ENCODE measurements around the gene DSG4. TPM values are rescaled to one million over a fixed set of nuclear protein-coding genes. Genes with fewer than 3 reads are reported as not detected.

DSG4 gene
- total RNA-seq, 6 donors from 2014 or later: not detected

DNA sequence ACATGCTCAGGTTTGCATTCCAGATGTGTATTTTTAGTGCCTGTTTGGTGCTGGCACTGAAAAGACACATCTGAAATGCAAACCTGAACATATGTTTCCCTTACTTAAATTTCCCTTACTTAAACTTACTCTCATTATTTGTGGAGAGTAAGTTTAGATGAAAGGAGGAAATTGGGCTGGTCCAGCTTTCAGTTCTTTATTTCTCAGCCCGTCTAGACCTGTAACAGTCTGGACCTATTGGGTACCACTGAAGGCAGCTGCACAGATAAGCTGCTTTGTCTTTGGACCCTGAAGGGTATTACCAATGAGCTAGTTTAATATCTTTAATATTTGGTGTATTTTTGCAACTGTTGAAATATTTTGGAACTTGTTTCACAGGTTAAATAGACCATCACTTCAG, 54.0 kb downstream of the DSG4 start:
- TF ChIP-seq, protein P1, sequence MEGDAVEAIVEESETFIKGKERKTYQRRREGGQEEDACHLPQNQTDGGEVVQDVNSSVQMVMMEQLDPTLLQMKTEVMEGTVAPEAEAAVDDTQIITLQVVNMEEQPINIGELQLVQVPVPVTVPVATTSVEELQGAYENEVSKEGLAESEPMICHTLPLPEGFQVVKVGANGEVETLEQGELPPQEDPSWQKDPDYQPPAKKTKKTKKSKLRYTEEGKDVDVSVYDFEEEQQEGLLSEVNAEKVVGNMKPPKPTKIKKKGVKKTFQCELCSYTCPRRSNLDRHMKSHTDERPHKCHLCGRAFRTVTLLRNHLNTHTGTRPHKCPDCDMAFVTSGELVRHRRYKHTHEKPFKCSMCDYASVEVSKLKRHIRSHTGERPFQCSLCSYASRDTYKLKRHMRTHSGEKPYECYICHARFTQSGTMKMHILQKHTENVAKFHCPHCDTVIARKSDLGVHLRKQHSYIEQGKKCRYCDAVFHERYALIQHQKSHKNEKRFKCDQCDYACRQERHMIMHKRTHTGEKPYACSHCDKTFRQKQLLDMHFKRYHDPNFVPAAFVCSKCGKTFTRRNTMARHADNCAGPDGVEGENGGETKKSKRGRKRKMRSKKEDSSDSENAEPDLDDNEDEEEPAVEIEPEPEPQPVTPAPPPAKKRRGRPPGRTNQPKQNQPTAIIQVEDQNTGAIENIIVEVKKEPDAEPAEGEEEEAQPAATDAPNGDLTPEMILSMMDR (IDR thresholded peaks at IDR 0.05): no peak
- TF ChIP-seq POLR2AphosphoS5 (IDR thresholded peaks at IDR 0.05) (no peak), POLR2A (IDR thresholded peaks at IDR 0.05) (no peak), EP300 (IDR thresholded peaks at IDR 0.05) (no peak)
- no peak overlapping the region for H3K4me3 ChIP-seq
- no peak overlapping the region for H3K27ac ChIP-seq
- no peaks in the 10 kb centered on the region for H3K36me3 ChIP-seq
- ATAC-seq (ENCODE audit: low FRiP score in 2 of 2) (no peak), DNase-seq (no peak)
- H3K27me3 ChIP-seq: no peaks in the 10 kb centered on the region
- no peaks in the 10 kb centered on the region for H3K4me1 ChIP-seq
- 47 to 71% methylated on average over 1 of the region's 1 CpG for WGBS, 2 donors
- H3K9me3 ChIP-seq: no peaks in the 10 kb centered on the region

GRCh38 chr18:31432316-31432715, 55.7 kb downstream of the DSG4 start:
- Histone ChIP-seq H3K36me3 (no peaks in the 10 kb centered on the region), H3K27ac (no peak overlapping the region), H3K27me3 (no peaks in the 10 kb centered on the region), H3K4me3 (no peak overlapping the region), H3K9me3 (no peaks in the 10 kb centered on the region), H3K4me1 (no peaks in the 10 kb centered on the region)
- ATAC-seq (ENCODE audit: low FRiP score in 2 of 2): no peak
- no peak for TF ChIP-seq POLR2A (IDR thresholded peaks at IDR 0.05)
- TF ChIP-seq EP300 (IDR thresholded peaks at IDR 0.05): no peak
- no peak for TF ChIP-seq POLR2AphosphoS5 (IDR thresholded peaks at IDR 0.05)
- TF ChIP-seq, protein P1 (IDR thresholded peaks at IDR 0.05): no peak
- no peak for DNase-seq
- WGBS, 2 donors: 85 to 96% methylated on average over 1 of the region's 1 CpG

GRCh38 chr18:31436825-31437224, 60.2 kb downstream of the DSG4 start:
- H3K36me3 ChIP-seq: no peaks in the 10 kb centered on the region
- H3K4me1 ChIP-seq: no peaks in the 10 kb centered on the region
- H3K9me3 ChIP-seq: no peaks in the 10 kb centered on the region
- no peak overlapping the region for H3K4me3 ChIP-seq
- 51 to 63% methylated on average over 3 of the region's 3 CpGs for WGBS, 2 donors
- H3K27ac ChIP-seq: no peak overlapping the region
- ATAC-seq (ENCODE audit: low FRiP score in 2 of 2): no peak
- TF ChIP-seq, protein P1 (IDR thresholded peaks at IDR 0.05): no peak
- no peak for TF ChIP-seq EP300 (IDR thresholded peaks at IDR 0.05)
- TF ChIP-seq POLR2A (IDR thresholded peaks at IDR 0.05): no peak
- no peak for TF ChIP-seq POLR2AphosphoS5 (IDR thresholded peaks at IDR 0.05)
- no peaks in the 10 kb centered on the region for H3K27me3 ChIP-seq
- no peak for DNase-seq

GRCh38 chr18:31438402-31438801, 61.8 kb downstream of the DSG4 start:
- no peaks in the 10 kb centered on the region for H3K27me3 ChIP-seq
- 72 to 87% methylated on average over 2 of the region's 2 CpGs for WGBS, 2 donors
- no peak for ATAC-seq (ENCODE audit: low FRiP score in 2 of 2)
- H3K4me3 ChIP-seq: no peak overlapping the region
- no peaks in the 10 kb centered on the region for H3K36me3 ChIP-seq
- H3K4me1 ChIP-seq: no peaks in the 10 kb centered on the region
- no peak overlapping the region for H3K27ac ChIP-seq
- no peak for DNase-seq
- TF ChIP-seq POLR2AphosphoS5 (IDR thresholded peaks at IDR 0.05) (no peak), POLR2A (IDR thresholded peaks at IDR 0.05) (no peak), EP300 (IDR thresholded peaks at IDR 0.05) (no peak)
- TF ChIP-seq, protein P1 (IDR thresholded peaks at IDR 0.05): no peak
- no peaks in the 10 kb centered on the region for H3K9me3 ChIP-seq

- Histone ChIP-seq H3K36me3 (no peaks in the 10 kb centered on the region), H3K9me3 (no peaks in the 10 kb centered on the region), H3K27ac (no peak overlapping the region), H3K4me3 (no peak overlapping the region), H3K4me1 (no peaks in the 10 kb centered on the region), H3K27me3 (no peaks in the 10 kb centered on the region)
- no peak for DNase-seq
- no peak for ATAC-seq (ENCODE audit: low FRiP score in 2 of 2)
- WGBS, 2 donors: 60 to 74% methylated on average over 6 of the region's 6 CpGs
- TF ChIP-seq EP300 (IDR thresholded peaks at IDR 0.05) (no peak), POLR2AphosphoS5 (IDR thresholded peaks at IDR 0.05) (no peak)
Observed at GRCh38 chr18:31439807-31440325, 63.3 kb downstream of the DSG4 start.

Measured in upper lobe of left lung (tissue), 6 donors.